Suppressor macrophage treated with lipopolysaccharide for 4 hours (primary cell): ENCODE data around the gene ELOVL6.
"Not testable (repeated sequence)": the region's sequence is repeated elsewhere in the genome, so short reads cannot be mapped to it uniquely, and the experiment has no call there.

Source experiments
- DNase-seq: peaks from one replicate; pipeline ENCODE4 v3.0.0-alpha.2; 2020

Gene ELOVL6

DNA sequence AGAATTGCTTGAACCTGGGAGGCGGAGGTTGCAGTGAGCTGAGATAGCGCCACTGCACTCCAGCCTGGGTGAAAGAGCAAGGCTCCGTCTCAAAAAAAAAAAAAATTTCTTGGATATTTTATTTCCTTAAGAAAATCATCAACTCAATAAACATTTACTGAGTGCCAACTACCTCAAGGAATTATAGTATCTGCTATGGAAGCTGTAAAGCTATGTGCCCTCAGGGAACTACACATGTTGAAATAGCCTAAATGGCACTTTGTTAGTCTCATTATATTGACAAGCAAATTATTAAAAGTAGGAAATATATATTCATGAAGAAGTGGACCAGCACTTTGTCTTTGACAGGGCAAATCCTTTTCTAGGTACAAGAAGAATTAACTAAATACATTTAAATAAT lies 40.8 kb downstream of the ELOVL6 start:
- DNase-seq: no peak

DNA sequence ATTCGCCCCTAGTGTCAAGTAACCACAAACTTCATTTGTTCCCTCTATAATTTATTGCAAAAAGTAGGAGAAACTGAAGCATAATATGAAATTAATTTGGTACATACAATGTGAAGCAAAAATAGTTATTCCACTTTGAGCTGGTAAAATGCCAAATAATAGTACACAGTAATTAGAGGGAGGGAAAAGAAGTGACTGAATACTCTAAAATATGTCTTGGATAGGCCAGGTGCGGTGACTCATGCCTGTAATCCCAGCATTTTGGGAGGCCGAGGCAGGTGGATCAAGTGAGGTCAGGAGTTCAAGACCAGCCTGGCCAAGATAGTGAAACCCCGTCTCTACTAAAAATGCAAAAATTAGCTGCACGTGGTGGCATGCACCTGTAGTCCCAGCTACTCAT lies 41.2 kb downstream of the ELOVL6 start:
- DNase-seq: not testable (repeated sequence)

DNA sequence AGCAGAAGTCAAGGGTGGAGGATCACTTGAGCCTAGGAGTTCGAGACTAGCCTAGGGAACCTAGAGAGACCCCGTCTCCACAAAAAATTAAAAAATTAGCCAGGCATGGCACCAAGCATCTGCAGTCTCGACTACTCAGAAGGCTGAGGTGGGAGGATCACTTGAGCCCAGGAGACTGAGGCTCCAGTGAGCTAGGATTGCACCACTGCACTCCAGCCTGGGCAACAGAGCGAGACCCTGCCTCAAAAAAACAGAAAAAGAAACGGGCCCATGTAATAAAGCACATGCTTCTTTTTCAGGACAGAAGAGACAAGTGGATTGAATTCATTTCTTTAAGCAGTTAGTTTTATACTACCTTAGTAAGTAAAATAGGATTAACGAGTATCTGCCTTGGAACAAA lies 42.0 kb downstream of the ELOVL6 start:
- DNase-seq: no peak

DNA sequence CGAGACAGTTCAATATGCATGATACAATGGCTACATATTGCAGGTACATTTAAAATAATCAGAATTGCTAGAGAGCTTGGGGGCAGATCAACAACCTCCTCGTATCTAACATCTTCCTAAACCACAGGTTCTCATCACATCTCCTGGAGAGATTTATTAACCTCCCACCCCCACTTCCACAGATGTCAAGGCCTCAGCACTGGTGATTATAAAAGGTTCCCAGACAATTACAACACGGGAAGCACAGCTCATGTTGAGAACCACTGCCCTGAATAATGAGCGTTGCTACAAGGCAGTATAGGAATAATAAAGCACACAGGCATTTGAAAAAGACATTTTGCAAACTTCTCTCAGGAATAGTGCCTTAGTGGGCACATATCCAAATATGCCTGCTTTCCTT lies 42.8 kb downstream of the ELOVL6 start:
- DNase-seq: no peak

DNA sequence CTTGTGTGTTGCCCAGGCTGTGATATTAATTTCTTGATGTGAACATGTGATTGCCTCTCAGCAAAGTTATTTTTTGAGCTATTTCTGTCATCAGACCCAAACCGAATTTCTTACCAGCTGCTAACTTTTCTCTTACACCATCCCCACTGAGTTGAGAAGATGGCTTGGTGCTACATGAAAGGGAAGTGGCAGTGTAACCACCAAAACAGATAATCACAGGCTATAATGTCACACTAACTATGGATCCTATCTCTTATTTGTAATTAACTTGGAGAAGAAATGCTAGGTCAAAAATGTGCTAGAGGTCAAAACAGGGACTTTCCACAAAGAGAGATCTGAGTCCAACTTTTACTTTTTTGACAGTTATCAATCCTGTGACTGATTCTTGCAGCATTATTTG lies 43.8 kb downstream of the ELOVL6 start:
- no peak for DNase-seq

DNA sequence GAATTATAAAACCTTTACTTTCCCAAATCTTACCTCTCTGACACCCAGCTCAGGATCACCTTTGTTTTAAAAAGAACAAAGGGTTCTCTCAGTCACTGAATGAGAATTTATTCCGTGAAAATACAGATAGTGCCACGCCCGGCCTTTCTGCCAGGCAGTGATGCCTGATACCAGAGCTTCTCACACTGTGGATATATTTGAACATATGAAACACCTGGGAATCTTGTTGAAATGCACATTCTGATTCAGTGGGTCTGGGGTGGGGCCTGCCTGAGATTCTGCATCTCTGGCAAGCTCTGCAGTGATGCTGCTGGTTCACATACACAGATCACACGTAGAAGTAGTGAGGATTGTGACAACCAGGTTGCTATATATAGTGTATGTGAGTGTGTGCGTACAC lies 46.0 kb downstream of the ELOVL6 start:
- DNase-seq: no peak

DNA sequence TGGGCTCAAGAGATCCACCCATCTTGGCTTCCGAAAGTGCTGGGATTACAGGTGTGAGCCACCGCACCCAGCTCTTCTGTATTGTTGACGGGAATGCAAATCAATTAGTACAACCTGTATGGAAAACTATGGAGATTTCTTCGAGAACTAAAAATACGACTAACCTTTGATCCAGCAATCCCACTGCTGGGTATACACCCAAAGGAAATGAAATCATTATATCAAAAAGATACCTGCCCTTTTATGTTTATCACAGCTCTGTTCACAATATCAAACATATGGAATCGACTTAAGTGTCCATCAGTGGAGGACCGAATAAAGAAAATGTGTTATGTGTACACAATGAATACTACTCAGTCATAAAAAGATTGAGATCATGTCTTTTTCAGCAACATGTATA lies 49.3 kb downstream of the ELOVL6 start:
- no peak for DNase-seq

DNA sequence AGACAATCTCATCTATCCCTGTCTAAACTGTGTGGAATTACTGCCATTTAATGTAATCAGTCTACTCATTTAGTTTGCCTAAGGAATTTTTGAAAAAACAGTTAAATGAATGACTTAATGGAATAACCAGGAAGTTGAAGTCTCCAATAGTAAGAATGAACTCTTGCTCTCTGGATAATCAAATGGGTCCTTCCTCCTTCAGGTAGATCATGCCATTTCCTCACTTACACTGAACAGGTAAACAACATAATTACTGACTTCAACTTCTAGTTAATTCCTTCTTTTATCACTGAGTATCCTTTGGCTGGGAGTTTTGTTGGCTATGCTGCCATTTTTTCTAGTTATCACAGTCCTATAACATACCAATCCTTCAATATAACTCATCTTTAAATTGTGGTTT lies 56.0 kb downstream of the ELOVL6 start:
- no peak for DNase-seq

DNA sequence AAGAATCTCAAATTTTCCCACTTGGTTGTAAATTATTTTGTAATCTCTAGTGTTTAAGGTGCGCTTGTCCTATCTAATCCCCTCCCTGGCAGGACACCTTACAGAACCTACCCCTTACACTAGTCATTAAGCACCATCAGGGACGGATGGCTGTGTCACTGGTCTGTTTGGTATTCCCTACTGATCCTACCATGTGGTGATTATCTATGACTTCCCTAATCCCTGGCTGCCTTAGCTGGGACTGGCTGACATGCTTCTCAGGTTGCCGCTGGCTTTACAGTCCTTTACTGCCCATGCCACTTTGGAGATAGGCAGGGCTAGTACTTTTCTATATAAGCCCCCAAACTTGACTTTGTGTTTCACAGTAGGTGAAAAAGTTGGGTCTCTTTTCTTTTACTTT lies 58.6 kb downstream of the ELOVL6 start:
- no peak for DNase-seq

DNA sequence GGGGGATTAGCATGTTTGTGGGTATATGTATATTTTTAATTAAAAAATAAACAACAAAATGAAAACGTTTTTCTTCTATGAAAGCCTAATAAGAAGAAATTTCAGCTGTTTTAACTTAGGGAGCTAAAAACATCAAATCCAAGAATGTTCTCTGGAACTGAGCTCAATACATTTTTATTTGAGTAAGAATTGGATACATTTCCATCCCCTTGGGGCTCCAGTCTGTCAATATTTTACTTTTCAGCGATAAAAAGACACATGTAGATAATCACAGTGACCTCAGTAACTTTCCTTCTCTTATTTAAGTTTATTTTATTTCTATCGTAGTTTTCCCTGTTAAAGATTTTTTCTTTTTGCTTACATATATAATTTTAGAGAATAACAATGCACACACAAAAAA lies 59.3 kb downstream of the ELOVL6 start:
- DNase-seq: no peak

DNA sequence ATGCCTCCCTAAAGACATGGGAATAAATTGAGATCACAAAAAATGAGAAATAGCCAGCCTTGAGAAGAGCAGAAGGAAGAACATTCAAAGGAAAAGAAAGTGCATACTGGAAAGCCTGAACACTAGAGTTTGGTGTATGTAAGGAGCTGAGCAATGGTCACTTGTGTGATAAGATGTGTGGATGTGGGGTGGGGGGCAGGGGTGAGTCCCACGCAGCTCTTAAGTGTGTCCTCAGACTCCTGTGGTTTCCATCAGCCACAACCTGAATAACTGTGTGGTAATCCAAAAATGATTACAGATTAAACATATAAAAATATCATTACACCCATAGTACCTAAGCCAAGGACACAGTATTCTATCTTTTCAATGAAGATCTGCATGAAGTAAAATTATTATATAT lies 59.9 kb downstream of the ELOVL6 start:
- no peak for DNase-seq

DNA sequence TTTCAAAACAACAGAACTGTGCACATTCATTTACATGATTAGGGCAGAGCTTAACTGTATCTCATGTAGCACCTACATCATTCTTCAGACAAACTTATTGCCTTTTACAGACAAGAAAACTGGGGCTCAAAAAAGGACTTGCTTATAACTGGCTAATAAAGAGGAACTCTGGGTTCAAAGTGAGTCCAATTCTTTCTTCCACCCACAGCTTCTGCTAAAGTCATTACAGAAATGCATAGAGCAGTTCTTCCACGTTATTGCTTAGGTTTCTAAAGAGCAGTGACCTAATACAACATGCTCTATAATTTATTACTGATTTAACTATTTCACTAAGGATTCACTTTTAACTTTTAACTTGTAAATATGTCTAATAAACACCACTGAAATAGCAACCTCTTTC lies 60.6 kb downstream of the ELOVL6 start:
- peak; percentile 48 for DNase-seq

DNA sequence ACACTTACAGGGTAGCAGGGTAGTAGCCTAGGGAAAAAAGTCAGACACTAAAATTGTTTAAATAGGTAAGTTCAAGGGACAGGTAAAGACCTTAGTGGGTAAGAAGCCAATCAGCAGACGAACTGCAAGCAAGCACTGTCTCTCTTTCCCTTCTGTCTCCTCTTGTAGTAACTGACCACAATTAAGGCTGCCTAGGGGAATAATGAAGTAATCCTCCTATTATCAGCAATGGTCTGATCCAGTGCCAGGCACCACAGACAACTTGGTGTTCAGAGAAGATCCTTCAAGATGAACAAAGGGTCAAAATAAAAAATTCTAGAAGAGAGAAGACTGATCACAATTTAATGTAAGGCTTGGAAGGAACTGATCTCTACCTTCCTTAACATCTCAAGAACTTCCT lies 62.9 kb downstream of the ELOVL6 start:
- DNase-seq: no peak

DNA sequence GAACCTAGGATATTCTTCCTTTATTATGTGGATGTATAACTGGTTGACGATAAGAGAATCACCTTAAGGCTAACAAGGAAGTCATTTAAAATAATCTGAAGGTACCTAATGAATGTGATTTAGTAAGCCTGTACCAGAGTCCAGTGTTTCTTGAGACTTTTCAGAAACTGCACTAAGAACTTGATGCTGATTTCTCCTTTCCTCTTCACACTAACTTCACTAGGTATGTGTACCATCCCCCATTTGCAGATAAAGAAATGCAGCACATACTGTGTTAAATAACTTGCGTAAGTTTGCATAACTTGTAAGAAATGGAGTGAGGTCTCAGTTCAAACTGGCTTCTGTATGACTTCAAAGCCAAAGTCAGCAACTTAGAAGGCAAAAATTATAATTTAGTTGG lies 63.3 kb downstream of the ELOVL6 start:
- no peak for DNase-seq

DNA sequence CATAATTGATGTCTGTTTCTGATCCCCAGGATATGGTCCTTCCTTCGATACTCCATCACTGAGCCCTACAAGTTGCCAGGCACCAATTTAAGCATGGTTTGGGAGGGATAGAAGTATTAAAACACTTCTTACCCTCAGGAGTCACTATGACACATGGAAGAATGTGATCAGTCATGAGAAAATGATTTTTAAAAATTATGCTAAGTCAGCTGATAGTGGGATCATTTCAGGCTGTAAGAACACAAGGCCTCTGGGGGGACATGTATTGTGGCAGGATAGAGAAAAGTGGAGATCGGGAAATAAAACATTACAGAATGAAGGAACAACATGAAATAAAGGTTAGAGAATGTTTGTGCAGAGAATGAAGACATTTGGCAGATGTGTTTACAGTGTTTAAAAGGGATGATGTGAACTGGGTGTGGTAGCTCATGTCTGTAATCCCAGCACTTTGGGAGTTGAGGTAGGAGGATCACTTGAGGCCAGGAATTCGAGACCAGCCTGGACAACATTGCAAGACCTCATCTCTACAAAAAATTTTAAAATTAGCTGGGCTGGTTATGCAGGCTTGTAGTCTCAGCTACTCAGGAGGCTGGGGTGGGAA lies 64.0 kb downstream of the ELOVL6 start:
- DNase-seq: no peak

DNA sequence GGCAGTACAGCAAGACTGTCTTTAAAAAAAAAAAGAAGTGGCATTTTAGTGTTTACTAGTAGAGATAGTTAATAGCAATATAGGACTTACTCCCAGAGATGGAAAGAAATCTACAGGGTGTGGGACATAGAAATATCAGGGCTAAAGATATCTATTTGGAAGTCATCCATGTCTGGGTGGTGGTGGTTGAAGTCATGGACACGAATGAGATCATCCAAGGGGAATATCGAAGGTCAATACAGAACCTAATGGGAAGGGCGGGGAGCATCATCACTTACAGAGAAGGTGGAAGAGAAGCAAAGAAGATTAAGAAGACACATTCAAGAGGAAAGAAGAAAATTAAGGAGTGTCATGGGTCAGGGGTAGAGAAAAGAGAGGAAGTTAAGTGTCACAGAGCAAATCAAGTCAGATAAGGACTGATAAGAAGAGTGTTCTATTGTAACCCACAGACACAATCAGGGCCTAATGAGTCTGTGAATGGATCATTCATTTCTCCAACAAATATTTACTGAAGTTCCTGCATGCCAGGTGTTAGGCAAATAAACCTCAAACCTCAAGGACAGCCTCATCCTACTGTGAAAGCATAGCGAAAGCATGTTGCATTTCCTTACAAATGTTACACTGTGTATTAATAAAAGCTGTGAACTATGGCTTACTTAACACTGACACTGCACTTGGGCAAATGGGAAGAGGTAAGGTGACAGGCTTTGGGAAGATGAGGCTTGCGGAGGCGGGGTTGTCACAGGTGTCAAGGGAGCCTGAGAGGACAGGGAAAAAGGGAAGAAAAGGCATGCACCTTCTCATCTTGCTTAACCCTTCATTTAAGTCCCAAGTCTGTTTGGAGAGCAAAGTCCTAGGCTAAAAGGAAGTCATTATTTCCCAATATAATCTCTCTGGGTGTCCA lies 65.3 kb downstream of the ELOVL6 start:
- DNase-seq: no peak

DNA sequence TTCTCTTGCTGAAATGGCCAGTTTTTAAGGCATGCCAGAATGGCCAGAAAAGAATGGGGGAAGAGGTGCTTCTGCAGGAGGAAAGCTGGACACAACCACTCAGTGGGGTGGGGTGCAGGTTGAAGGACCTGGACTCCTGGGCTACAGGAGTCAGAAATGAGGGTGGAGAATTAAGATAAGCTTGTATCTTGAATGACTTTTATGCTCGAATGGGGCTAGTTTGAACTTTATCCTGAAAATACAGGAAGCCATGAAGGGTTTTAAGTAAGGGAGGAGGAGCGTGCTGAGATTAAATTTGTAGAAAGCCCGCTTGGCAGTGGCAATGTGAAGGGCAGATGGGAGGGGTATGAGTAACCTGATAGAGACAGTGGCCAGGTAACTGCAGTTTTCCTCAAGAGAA lies 66.5 kb downstream of the ELOVL6 start:
- DNase-seq: no peak

DNA sequence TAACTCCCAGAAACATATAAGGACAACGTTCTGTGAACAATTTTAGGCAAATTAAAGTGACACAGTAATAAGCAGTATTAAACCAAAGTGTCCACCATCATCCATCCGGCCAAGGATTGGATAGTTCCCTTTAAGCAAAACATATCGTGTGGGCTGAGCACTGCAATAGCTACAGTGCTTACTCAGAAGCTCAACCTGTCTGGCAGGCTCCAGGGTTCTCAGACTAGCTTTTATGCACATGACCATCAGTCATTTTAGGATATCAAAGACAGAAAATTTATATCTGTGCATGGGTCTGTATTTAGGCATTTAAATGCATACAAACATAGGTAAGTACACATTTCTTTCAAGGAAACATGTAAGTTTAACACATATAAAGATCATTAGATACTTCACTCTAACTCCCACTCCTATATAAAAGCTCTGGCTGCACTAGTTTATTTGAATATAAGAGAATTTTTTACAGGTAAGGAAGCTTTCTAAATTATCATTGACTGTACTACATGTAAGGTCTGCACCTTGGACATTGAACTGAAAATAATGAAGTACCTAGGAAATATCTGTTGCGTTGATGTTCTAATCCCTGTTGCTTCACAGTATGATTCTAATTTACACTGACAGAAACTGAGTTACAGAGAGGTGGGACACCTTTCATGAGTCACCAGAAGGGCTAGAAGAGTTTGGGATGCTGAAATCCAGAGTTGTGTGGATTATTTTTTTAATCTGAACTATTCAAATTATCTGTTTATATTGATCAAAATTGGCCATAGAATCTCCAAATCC lies 67.6 kb downstream of the ELOVL6 start:
- no peak for DNase-seq

DNA sequence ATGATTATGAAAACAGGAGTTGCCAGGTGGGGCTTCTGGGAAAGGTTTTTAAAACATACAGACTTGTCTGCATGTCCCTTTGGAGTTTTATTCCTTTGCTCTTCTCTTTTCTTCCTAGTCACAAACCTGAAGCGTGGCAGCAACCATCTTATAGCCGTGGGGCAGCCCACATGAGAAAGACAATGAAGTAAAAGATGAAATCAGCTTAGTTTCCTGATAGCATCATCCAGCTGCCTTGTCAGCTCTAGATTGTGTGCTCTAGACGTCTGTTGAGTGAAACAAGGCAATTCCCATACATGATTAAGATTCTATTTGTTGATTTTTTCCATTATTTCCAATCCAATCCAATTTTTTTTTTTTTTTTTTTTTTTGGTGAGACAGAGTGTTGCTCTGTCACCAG lies 68.9 kb downstream of the ELOVL6 start:
- no peak for DNase-seq

DNA sequence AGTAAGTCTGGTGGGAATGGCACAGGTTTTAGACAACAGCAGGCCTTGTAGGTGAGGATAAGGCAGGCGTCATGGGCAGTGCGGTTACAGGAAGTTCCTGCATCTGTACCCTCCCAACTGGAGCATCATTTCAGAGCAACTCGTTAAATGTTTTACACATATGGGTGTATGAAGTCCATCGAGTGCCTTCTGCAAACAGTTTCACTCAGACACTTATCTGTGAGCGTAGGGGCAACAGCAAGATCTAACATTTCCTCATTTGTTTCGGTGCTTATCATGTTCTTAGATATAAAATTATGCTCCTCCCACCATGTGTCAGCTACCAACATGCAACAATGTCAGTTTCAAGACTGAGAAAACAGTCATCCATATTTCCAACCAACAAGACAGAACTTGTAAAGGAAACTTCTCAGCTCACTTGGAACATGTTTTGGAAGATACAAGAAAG lies 69.9 kb downstream of the ELOVL6 start:
- DNase-seq: no peak

DNA sequence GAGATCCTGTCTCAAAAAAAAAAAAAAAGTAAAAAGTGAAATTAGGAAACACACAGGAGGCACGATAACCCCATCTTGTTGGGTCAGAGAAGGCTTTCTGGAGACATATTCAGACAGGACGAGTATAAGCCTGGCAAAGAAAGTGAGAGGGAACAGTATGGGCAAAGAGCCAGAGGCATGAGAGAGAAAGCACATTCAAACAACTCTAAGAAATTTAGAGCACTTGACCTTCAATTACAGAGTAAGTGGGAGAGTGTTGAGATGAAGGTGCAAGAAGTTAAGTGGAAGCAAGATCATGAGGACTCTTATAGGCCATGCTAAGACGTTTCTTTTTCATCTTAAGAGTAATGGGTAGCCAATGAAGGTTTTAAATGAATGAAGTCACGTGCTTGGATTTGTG lies 70.4 kb downstream of the ELOVL6 start:
- DNase-seq: no peak

DNA sequence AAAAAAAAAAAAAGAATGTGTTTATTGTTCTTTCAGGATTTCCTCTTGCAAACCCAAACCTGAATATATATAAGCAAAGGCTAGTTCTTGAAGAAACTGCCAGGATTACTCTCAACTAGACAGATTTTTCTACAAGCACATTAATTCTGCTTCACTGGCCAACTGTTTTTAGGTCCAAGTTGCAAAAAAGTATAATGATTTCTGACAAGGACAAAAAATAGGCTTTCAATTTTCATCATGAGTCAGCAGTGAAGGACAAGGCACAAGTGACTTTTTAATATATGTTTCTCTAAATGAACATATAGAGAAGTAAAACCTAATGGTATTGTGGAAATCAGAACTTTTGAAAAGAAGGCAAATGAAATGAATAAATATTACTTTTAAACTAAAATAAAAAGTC lies 73.7 kb downstream of the ELOVL6 start:
- no peak for DNase-seq

DNA sequence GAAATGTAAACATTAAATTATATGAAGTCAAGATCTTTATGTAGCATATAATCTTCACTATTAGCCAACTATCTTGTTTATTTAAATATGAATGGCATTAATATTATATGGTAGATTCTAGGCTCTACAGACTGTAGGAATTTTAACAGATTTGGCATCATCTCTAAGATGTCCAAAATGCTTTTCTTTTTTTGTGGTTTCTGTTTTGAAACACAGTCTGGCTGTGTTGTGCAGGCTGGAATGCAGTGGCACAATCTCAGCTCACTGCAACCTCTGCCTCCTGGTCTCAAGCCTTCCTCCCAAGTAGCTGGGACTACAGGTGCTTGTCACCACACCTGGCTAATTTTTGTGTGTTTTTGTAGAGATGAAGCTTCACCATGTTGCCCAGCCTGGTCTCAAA lies 76.2 kb downstream of the ELOVL6 start:
- DNase-seq: no peak

DNA sequence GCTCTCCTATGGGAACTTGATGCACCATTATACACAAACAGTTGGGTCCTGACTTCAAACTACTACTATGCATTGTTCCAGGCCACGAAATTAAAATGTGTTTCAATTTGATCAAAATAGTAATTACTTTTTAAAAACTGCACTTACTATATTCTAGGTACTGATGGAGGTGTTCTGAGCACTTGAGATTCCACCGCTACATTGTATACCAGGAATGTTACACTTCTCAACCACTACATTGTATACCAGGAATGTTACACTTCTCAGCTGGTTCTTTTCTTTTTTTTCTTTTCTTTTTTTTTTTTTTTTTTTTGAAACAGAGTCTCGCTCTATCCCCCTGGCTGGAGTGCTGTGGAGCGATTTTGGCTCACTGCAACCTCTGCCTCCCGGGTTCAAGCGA lies 77.9 kb downstream of the ELOVL6 start:
- DNase-seq: no peak
